ENCODE results near the gene PHF21A.

The PHF21A gene

GRCh38 chr11:46121301-46121723, at the start of gene PHF21A:
Gene PHF21A (minus strand): TSS chr11:46121454. CDS start chr11:46084219, 37,235 bp downstream.
- DNase-seq (ENCODE audit: low read depth), result peak; percentile 82

- DNase-seq (ENCODE audit: low read depth), result no peak
Observed at GRCh38 chr11:46170797-46171196, 49.5 kb upstream of the PHF21A start.

- DNase-seq (ENCODE audit: low read depth), result no peak
Observed at GRCh38 chr11:46162700-46163099, 41.4 kb upstream of the PHF21A start.

- DNase-seq (ENCODE audit: low read depth), result no peak
Observed at GRCh38 chr11:46161201-46161600, 39.9 kb upstream of the PHF21A start.

GRCh38 chr11:46160100-46160499, 38.8 kb upstream of the PHF21A start:
- DNase-seq (ENCODE audit: low read depth), result no peak

GRCh38 chr11:46159680-46160079, 38.4 kb upstream of the PHF21A start:
- DNase-seq (ENCODE audit: low read depth), result no peak

GRCh38 chr11:46149826-46150225, 28.6 kb upstream of the PHF21A start:
- DNase-seq (ENCODE audit: low read depth), result no peak

GRCh38 chr11:46149342-46149741, 28.1 kb upstream of the PHF21A start:
- no peak for DNase-seq (ENCODE audit: low read depth)

GRCh38 chr11:46144741-46145140, 23.5 kb upstream of the PHF21A start:
- no peak for DNase-seq (ENCODE audit: low read depth)

- DNase-seq (ENCODE audit: low read depth), result no peak
Observed at GRCh38 chr11:46143049-46143806, 22.0 kb upstream of the PHF21A start.

- DNase-seq (ENCODE audit: low read depth), result no peak
Observed at GRCh38 chr11:46142561-46142960, 21.3 kb upstream of the PHF21A start.

GRCh38 chr11:46141597-46141996, 20.3 kb upstream of the PHF21A start:
- DNase-seq (ENCODE audit: low read depth), result no peak

- no peak for DNase-seq (ENCODE audit: low read depth)
Observed at GRCh38 chr11:46134540-46134939, 13.3 kb upstream of the PHF21A start.

- no peak for DNase-seq (ENCODE audit: low read depth)
Observed at GRCh38 chr11:46134061-46134460, 12.8 kb upstream of the PHF21A start.

- DNase-seq (ENCODE audit: low read depth), result no peak
Observed at GRCh38 chr11:46133119-46133518, 11.9 kb upstream of the PHF21A start.

GRCh38 chr11:46130286-46130940, 9.2 kb upstream of the PHF21A start:
- no peak for DNase-seq (ENCODE audit: low read depth)

GRCh38 chr11:46129133-46129532, 7.9 kb upstream of the PHF21A start:
- DNase-seq (ENCODE audit: low read depth), result no peak

- no peak for DNase-seq (ENCODE audit: low read depth)
Observed at GRCh38 chr11:46127150-46127638, 5.9 kb upstream of the PHF21A start.

GRCh38 chr11:46125284-46125683, 4.0 kb upstream of the PHF21A start:
- no peak for DNase-seq (ENCODE audit: low read depth)

- no peak for DNase-seq (ENCODE audit: low read depth)
Observed at GRCh38 chr11:46122945-46123715, 1.9 kb upstream of the PHF21A start.

- peak; percentile 60 for DNase-seq (ENCODE audit: low read depth)
Observed at GRCh38 chr11:46121724-46122477, 647 bp upstream of the PHF21A start.
